ENCODE measurements around the gene GAL3ST1. TPM values are rescaled to one million over a fixed set of nuclear protein-coding genes. Genes with fewer than 3 reads are reported as not detected.

The GAL3ST1 gene
- total and polyA plus RNA-seq, 2 donors (not counting 1 experiment from before 2014, with no cell fraction given), result 0.06 to 0.17 TPM

DNA sequence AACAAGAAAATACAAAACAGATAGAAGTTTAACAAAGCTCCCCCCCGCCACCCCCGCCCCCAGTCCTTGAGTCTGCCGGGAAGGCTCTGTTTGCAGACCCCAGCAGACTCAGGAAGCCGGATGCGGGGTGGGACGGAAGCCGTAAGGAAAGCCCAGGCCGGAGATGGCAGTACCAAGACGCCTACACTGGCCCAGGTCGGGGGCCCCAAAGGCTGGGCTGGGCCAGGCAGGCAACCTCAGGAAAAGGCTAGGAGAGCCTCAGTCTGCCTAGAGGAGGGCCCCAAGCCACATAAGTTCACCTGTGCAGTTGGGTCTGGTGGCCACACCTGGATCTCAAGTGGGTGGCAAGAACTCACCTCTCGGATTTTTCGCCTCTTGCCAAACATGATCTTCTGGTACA is 4.0 kb upstream of the GAL3ST1 start:
- no peak for DNase-seq (ENCODE audit: low read depth in 2 of 2)
- H3K79me2 ChIP-seq (ENCODE audit: control insufficient read depth, insufficient read depth, low read length), result no peaks in the 10 kb centered on the region
- no peaks in the 10 kb centered on the region for H3K4me1 ChIP-seq (ENCODE audit: control insufficient read depth, extremely low read depth, insufficient read depth, low read length)
- H4K20me1 ChIP-seq (ENCODE audit: control insufficient read depth, extremely low read depth, insufficient read depth, low read length), result peaks cover 2% of the 10 kb centered on the region
- no peaks in the 10 kb centered on the region for H3K9me3 ChIP-seq (ENCODE audit: control insufficient read depth, insufficient read depth, low read depth, low read length)
- no peak overlapping the region for H3K4me2 ChIP-seq (ENCODE audit: extremely low read depth, insufficient read depth, low read length)
- peaks cover 42% of the 10 kb centered on the region for H3K36me3 ChIP-seq (ENCODE audit: control insufficient read depth, insufficient read depth, low read length)
- no peak overlapping the region for H3K4me3 ChIP-seq (replicated peaks in 1 of 4; ENCODE audit: control extremely low read depth in 1 of 4, insufficient read depth in 1 of 4, low read depth in 3 of 4, low read length in 4 of 4)
- no peaks in the 10 kb centered on the region for H3K27me3 ChIP-seq (ENCODE audit: control insufficient read depth, insufficient read depth, low read length)
- H3K9ac ChIP-seq (ENCODE audit: insufficient read depth, low read length), result no peak overlapping the region
- no peak overlapping the region for H3K27ac ChIP-seq (ENCODE audit: insufficient read depth, low read length)
- no peak overlapping the region for H2AFZ ChIP-seq (ENCODE audit: low read length)
- TF ChIP-seq, protein P1, sequence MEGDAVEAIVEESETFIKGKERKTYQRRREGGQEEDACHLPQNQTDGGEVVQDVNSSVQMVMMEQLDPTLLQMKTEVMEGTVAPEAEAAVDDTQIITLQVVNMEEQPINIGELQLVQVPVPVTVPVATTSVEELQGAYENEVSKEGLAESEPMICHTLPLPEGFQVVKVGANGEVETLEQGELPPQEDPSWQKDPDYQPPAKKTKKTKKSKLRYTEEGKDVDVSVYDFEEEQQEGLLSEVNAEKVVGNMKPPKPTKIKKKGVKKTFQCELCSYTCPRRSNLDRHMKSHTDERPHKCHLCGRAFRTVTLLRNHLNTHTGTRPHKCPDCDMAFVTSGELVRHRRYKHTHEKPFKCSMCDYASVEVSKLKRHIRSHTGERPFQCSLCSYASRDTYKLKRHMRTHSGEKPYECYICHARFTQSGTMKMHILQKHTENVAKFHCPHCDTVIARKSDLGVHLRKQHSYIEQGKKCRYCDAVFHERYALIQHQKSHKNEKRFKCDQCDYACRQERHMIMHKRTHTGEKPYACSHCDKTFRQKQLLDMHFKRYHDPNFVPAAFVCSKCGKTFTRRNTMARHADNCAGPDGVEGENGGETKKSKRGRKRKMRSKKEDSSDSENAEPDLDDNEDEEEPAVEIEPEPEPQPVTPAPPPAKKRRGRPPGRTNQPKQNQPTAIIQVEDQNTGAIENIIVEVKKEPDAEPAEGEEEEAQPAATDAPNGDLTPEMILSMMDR (conservative IDR thresholded peaks at IDR 0.05 in 1 of 2, IDR thresholded peaks at IDR 0.05 in 1 of 2; ENCODE audit: low read depth in 1 of 2, low read length in 2 of 2), result no peak
- no peak for TF ChIP-seq EZH2 (IDR thresholded peaks at IDR 0.05; ENCODE audit: low read length, missing control alignments)

DNA sequence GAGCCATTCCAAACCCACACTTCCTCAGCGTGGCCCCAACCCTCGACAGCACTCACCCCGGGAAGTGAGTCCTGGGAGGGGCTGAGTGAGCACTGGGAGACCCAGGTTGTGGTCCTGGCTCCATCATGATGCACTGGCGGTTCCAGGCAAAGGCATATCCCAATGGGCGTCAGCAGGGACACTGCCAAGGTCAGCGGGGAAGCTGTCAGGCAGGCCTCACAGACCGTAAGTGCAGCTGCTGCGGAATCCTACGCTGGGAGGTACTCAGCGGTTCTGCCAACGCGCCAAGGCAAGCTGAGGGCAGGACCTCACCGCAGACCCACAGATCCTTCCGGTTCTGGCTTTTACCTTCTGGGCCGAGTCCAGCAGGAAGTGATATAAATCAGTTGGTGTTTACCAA is 1.4 kb upstream of the GAL3ST1 start:
- H3K4me1 ChIP-seq (ENCODE audit: control insufficient read depth, extremely low read depth, insufficient read depth, low read length), result no peaks in the 10 kb centered on the region
- no peak for TF ChIP-seq EZH2 (IDR thresholded peaks at IDR 0.05; ENCODE audit: low read length, missing control alignments)
- TF ChIP-seq, protein P1 (conservative IDR thresholded peaks at IDR 0.05 in 1 of 2, IDR thresholded peaks at IDR 0.05 in 1 of 2; ENCODE audit: low read depth in 1 of 2, low read length in 2 of 2), result no peak
- peaks cover 2% of the 10 kb centered on the region for H3K27me3 ChIP-seq (ENCODE audit: control insufficient read depth, insufficient read depth, low read length)
- H3K4me3 ChIP-seq (replicated peaks in 1 of 4; ENCODE audit: control extremely low read depth in 1 of 4, insufficient read depth in 1 of 4, low read depth in 3 of 4, low read length in 4 of 4), result no peak overlapping the region
- H3K9ac ChIP-seq (ENCODE audit: insufficient read depth, low read length), result no peak overlapping the region
- no peak overlapping the region for H3K4me2 ChIP-seq (ENCODE audit: extremely low read depth, insufficient read depth, low read length)
- DNase-seq (ENCODE audit: low read depth in 2 of 2), result no peak
- no peaks in the 10 kb centered on the region for H3K9me3 ChIP-seq (ENCODE audit: control insufficient read depth, insufficient read depth, low read depth, low read length)
- no peaks in the 10 kb centered on the region for H4K20me1 ChIP-seq (ENCODE audit: control insufficient read depth, extremely low read depth, insufficient read depth, low read length)
- H3K79me2 ChIP-seq (ENCODE audit: control insufficient read depth, insufficient read depth, low read length), result no peaks in the 10 kb centered on the region
- no peak overlapping the region for H2AFZ ChIP-seq (ENCODE audit: low read length)
- H3K36me3 ChIP-seq (ENCODE audit: control insufficient read depth, insufficient read depth, low read length), result peaks cover 28% of the 10 kb centered on the region
- no peak overlapping the region for H3K27ac ChIP-seq (ENCODE audit: insufficient read depth, low read length)

DNA sequence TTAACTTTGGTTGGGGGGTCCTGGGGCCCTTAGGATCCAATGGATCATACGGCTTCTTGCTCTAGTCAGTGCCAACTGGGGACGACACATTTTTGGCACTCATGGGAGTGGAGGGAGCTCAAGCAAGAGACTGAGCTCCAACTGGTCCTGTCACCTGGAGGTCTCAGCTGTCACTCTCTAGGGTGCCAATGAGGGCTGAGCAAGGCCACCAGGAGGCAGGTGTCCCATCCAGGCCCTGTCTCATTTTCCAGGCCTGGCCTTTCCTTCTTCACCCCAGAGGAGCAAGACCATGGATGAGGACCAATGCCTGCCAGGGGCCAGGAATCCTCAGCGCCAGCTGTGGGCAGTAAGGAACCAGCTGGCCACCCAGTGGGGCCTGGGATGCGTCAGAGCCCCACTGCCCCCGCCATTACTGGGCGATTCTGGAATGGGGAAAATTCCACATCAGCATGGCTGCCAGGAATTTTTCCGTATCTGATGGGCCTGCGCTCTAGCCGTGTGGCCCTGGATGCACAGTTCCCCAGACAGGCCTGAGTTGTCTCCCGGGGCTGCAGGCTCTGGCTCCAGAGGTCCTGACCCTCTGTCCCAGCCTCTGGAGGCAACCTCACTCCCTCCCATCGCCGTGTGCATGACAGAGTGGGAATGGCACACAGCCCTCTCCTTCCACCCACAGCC is 669 bp upstream of the GAL3ST1 start:
- no peak for TF ChIP-seq EZH2 (IDR thresholded peaks at IDR 0.05; ENCODE audit: low read length, missing control alignments)
- TF ChIP-seq, protein P1 (conservative IDR thresholded peaks at IDR 0.05 in 1 of 2, IDR thresholded peaks at IDR 0.05 in 1 of 2; ENCODE audit: low read depth in 1 of 2, low read length in 2 of 2), result peak in 1 of 2 donors; percentile 4
- Histone ChIP-seq H3K27me3 (ENCODE audit: control insufficient read depth, insufficient read depth, low read length) (peaks cover 2% of the 10 kb centered on the region), H4K20me1 (ENCODE audit: control insufficient read depth, extremely low read depth, insufficient read depth, low read length) (no peaks in the 10 kb centered on the region), H3K27ac (ENCODE audit: insufficient read depth, low read length) (peak overlapping the region; percentile 59), H3K9me3 (ENCODE audit: control insufficient read depth, insufficient read depth, low read depth, low read length) (no peaks in the 10 kb centered on the region), H3K4me1 (ENCODE audit: control insufficient read depth, extremely low read depth, insufficient read depth, low read length) (no peaks in the 10 kb centered on the region), H3K4me3 (replicated peaks in 1 of 4; ENCODE audit: control extremely low read depth in 1 of 4, insufficient read depth in 1 of 4, low read depth in 3 of 4, low read length in 4 of 4) (no peak overlapping the region), H3K9ac (ENCODE audit: insufficient read depth, low read length) (no peak overlapping the region), H3K36me3 (ENCODE audit: control insufficient read depth, insufficient read depth, low read length) (peaks cover 23% of the 10 kb centered on the region), H2AFZ (ENCODE audit: low read length) (no peak overlapping the region), H3K79me2 (ENCODE audit: control insufficient read depth, insufficient read depth, low read length) (no peaks in the 10 kb centered on the region), H3K4me2 (ENCODE audit: extremely low read depth, insufficient read depth, low read length) (peak overlapping the region; percentile 40)
- peak; percentile 75 to 84 for DNase-seq (ENCODE audit: low read depth in 2 of 2)
